Trophoblast cell (in vitro differentiated cells and primary cell): ENCODE data around the gene NSRP1.

Experiments
- DNase-seq, 2 donors: peaks; one replicate each; pipeline ENCODE4 v3.0.0-alpha.2; 2016
- H2AFZ ChIP-seq: 2 replicates; pipeline ENCODE4 v1.6.1; 2013; ENCODE audit warnings: low read length, moderate library complexity, mild to moderate bottlenecking; ENCODE audit not compliant: insufficient read depth, poor library complexity
- H2AK5ac ChIP-seq: 2 replicates; pipeline ENCODE4 v1.6.1; 2013; ENCODE audit warnings: mild to moderate bottlenecking, low read length
- H2BK120ac ChIP-seq: 2 replicates; pipeline ENCODE4 v1.6.1; 2013; ENCODE audit warnings: low read length, mild to moderate bottlenecking, moderate library complexity; ENCODE audit not compliant: insufficient read depth, poor library complexity
- H2BK12ac ChIP-seq: 2 replicates; pipeline ENCODE4 v1.6.1; 2013; ENCODE audit warnings: mild to moderate bottlenecking, low read length, moderate library complexity
- H2BK5ac ChIP-seq: 2 replicates; pipeline ENCODE4 v1.6.1; 2013; ENCODE audit warnings: low read length, low read depth, moderate library complexity, mild to moderate bottlenecking; ENCODE audit not compliant: poor library complexity
- H3K14ac ChIP-seq: 2 replicates; pipeline ENCODE4 v1.6.1; 2013; ENCODE audit warnings: mild to moderate bottlenecking, low read length
- H3K18ac ChIP-seq: 2 replicates; pipeline ENCODE4 v1.6.1; 2013; ENCODE audit warnings: mild to moderate bottlenecking, low read length
- H3K23ac ChIP-seq: 2 replicates; pipeline ENCODE4 v1.6.1; 2013; ENCODE audit warnings: low read length
- H3K27ac ChIP-seq: 2 replicates; pipeline ENCODE4 v1.5.1; 2013; ENCODE audit warnings: low read depth, mild to moderate bottlenecking, inconsistent platforms, low read length, moderate library complexity
- H3K27me3 ChIP-seq: 2 replicates; pipeline ENCODE4 v1.6.1; 2013; ENCODE audit warnings: inconsistent platforms, mild to moderate bottlenecking, low read length, moderate library complexity; ENCODE audit not compliant: insufficient read depth
- H3K36me3 ChIP-seq, 2 experiments: 1 replicate in 1 of 2; 2 replicates in 1 of 2; pipeline ENCODE4 v1.6.1; 2013; ENCODE audit warnings: low read length in 2 of 2, mild to moderate bottlenecking in 2 of 2, moderate library complexity in 1 of 2; ENCODE audit not compliant: insufficient read depth in 2 of 2, control insufficient read depth in 1 of 2
- H3K4ac ChIP-seq: 2 replicates; pipeline ENCODE4 v1.6.1; 2013; ENCODE audit warnings: low read depth, mild to moderate bottlenecking, low read length, moderate library complexity
- H3K4me1 ChIP-seq, 2 experiments: 1 replicate in 1 of 2; 2 replicates in 1 of 2; pipeline ENCODE4 v1.6.1; 2013; ENCODE audit warnings: low read length in 2 of 2, mild to moderate bottlenecking in 2 of 2, moderate library complexity in 1 of 2; ENCODE audit not compliant: insufficient read depth in 2 of 2, control insufficient read depth in 1 of 2
- H3K4me2 ChIP-seq: 2 replicates; pipeline ENCODE4 v1.6.1; 2013; ENCODE audit warnings: inconsistent platforms, mild to moderate bottlenecking, low read length, moderate library complexity
- H3K4me3 ChIP-seq: 2 replicates; pipeline ENCODE4 v1.5.1; 2013; ENCODE audit warnings: mild to moderate bottlenecking, low read depth, low read length, inconsistent platforms
- H3K79me1 ChIP-seq: one replicate; pipeline ENCODE4 v1.6.1; 2013; ENCODE audit warnings: low read length
- H3K79me2 ChIP-seq: 2 replicates; pipeline ENCODE4 v1.6.1; 2013; ENCODE audit warnings: low read length, mild to moderate bottlenecking; ENCODE audit not compliant: control insufficient read depth, insufficient read depth, poor library complexity
- H3K9ac ChIP-seq: 2 replicates; pipeline ENCODE4 v1.6.1; 2013; ENCODE audit warnings: mild to moderate bottlenecking, low read length
- H3K9me3 ChIP-seq: 2 replicates; pipeline ENCODE4 v1.6.1; 2013; ENCODE audit warnings: low read depth, mild to moderate bottlenecking, control low read depth, inconsistent platforms, low read length; ENCODE audit not compliant: insufficient read depth
- H4K12ac ChIP-seq: 2 replicates; pipeline ENCODE4 v1.6.1; 2013; ENCODE audit warnings: low read depth, mild to moderate bottlenecking, low read length, moderate library complexity
- H4K8ac ChIP-seq: 2 replicates; pipeline ENCODE4 v1.6.1; 2013; ENCODE audit warnings: low read depth, mild to moderate bottlenecking, low read length, moderate library complexity
- H4K91ac ChIP-seq: one replicate; pipeline ENCODE4 v1.6.1; 2013; ENCODE audit warnings: low read depth, mild to moderate bottlenecking, low read length, moderate library complexity
- WGBS: extraction: QIAGEN DNeasy Blood & Tissue Kit; methylation state at CpG from one replicate; pipeline ENCODE4 v1.1.7; 2013; ENCODE audit warnings: missing lambda C conversion rate; ENCODE audit not compliant: insufficient read length, insufficient coverage; ENCODE audit errors: extremely low coverage; 5-methylcytosine and 5-hydroxymethylcytosine counted together

NSRP1 gene

DNA sequence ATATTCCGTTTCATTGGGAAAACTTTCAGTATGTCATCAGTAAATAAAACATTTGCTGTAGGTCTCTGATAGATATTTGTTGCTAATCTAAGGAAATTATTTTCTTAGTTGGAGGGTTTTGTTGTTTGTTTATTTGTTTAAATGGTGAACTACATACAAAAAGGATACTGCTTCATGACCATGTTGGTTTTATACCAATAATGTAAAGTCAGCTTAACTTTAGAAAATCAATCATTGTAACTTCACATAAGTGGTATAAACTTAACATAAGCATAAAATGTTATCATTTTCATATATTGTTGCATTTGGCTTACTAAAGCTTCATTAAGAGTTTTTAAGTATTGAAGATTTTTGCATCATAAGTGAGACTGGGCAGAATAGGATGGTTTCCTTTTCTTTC, 57.9 kb downstream of the NSRP1 start:
- no peak overlapping the region for H3K23ac ChIP-seq
- H4K8ac ChIP-seq, result no peak overlapping the region
- no peaks in the 10 kb centered on the region for H3K4me1 ChIP-seq
- no peak overlapping the region for H2BK120ac ChIP-seq
- no peaks in the 10 kb centered on the region for H3K79me2 ChIP-seq
- H2AK5ac ChIP-seq, result no peak overlapping the region
- no CpG with 5 or more reads among the region's 1 CpG for WGBS
- H3K27ac ChIP-seq, result no peak overlapping the region
- no peak overlapping the region for H3K4me3 ChIP-seq
- no peak overlapping the region for H4K91ac ChIP-seq
- H2AFZ ChIP-seq, result no peak overlapping the region
- no peak overlapping the region for H3K18ac ChIP-seq
- no peak overlapping the region for H2BK12ac ChIP-seq
- no peak overlapping the region for H3K4ac ChIP-seq
- no peak overlapping the region for H3K4me2 ChIP-seq
- no peak overlapping the region for H4K12ac ChIP-seq
- no peak overlapping the region for H2BK5ac ChIP-seq
- H3K14ac ChIP-seq, result no peak overlapping the region
- no peak overlapping the region for H3K9ac ChIP-seq
- peaks cover 7% of the 10 kb centered on the region in 2 experiments for H3K36me3 ChIP-seq
- no peaks in the 10 kb centered on the region for H3K9me3 ChIP-seq
- DNase-seq, result no peak
- no peaks in the 10 kb centered on the region for H3K27me3 ChIP-seq
- no peaks in the 10 kb centered on the region for H3K79me1 ChIP-seq

DNA sequence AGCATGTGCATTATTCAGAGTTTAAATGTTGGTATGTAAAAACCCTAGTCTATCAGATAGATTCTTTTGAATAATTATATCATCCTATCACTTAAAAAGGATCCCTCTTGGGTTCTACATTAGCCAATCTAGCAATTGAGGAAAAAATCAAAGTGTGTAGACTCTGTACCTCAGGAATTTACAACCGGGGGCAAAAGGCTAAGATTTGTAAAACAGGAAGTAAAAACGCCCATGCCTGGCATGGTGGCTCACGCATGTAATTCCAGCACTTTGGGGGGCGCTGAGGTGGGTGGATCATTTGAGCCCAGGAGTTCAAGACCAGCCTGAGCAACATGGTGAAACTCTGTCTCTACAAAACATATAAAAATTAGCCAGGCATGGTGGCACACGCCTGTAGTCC, 60.2 kb downstream of the NSRP1 start:
- Histone ChIP-seq H3K14ac (no peak overlapping the region), H2AK5ac (no peak overlapping the region), H3K23ac (no peak overlapping the region), H3K9ac (no peak overlapping the region), H3K4me1 (no peaks in the 10 kb centered on the region), H4K8ac (no peak overlapping the region), H3K4me3 (no peak overlapping the region), H4K12ac (no peak overlapping the region), H4K91ac (no peak overlapping the region), H3K79me2 (no peaks in the 10 kb centered on the region), H3K36me3 (peaks cover 18 to 22% of the 10 kb centered on the region in 2 experiments), H2AFZ (no peak overlapping the region), H2BK5ac (no peak overlapping the region), H3K4ac (no peak overlapping the region), H3K9me3 (no peaks in the 10 kb centered on the region), H2BK12ac (no peak overlapping the region), H3K27me3 (no peaks in the 10 kb centered on the region), H3K27ac (no peak overlapping the region), H3K79me1 (no peaks in the 10 kb centered on the region), H3K18ac (no peak overlapping the region), H2BK120ac (no peak overlapping the region), H3K4me2 (no peak overlapping the region)
- WGBS, result no CpG with 5 or more reads among the region's 5 CpGs
- no peak for DNase-seq

GRCh38 chr17:30186761-30187160, 70.1 kb downstream of the NSRP1 start:
- H3K27ac ChIP-seq, result no peak overlapping the region
- H2BK120ac ChIP-seq, result no peak overlapping the region
- no peaks in the 10 kb centered on the region for H3K27me3 ChIP-seq
- H2BK5ac ChIP-seq, result no peak overlapping the region
- WGBS, result no CpG with 5 or more reads among the region's 1 CpG
- no peak overlapping the region for H2AFZ ChIP-seq
- no peak overlapping the region for H3K14ac ChIP-seq
- no peak for DNase-seq
- no peaks in the 10 kb centered on the region for H3K4me1 ChIP-seq
- H3K4ac ChIP-seq, result no peak overlapping the region
- H4K91ac ChIP-seq, result no peak overlapping the region
- no peak overlapping the region for H2AK5ac ChIP-seq
- no peak overlapping the region for H3K4me2 ChIP-seq
- no peak overlapping the region for H3K23ac ChIP-seq
- H4K8ac ChIP-seq, result no peak overlapping the region
- H3K79me2 ChIP-seq, result no peaks in the 10 kb centered on the region
- no peak overlapping the region for H4K12ac ChIP-seq
- H2BK12ac ChIP-seq, result no peak overlapping the region
- H3K18ac ChIP-seq, result no peak overlapping the region
- no peaks in the 10 kb centered on the region for H3K79me1 ChIP-seq
- peaks cover 10 to 18% of the 10 kb centered on the region in 2 experiments for H3K36me3 ChIP-seq
- no peak overlapping the region for H3K4me3 ChIP-seq
- H3K9me3 ChIP-seq, result no peaks in the 10 kb centered on the region
- no peak overlapping the region for H3K9ac ChIP-seq

DNA sequence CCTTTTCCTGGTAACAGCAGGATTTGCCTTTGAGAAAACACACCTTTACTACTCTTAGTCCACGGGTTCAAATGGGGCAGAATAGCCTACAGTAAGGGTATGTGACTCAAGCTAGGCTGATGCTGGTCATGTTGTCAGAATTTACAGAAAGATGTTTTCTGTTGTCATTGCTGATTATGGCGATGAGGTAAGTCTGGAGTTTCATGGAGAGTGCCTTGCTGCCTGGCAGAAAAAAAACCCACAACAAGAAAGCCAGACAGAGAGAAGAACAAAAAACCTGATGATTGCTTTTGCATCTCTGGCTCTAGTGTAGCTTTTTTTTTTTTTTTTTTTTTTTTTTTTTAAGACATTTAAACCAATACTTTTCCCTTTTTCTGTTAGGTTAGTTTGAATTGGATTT, 71.0 kb downstream of the NSRP1 start:
- H3K14ac ChIP-seq, result no peak overlapping the region
- H2AK5ac ChIP-seq, result no peak overlapping the region
- no peaks in the 10 kb centered on the region for H3K27me3 ChIP-seq
- H3K4ac ChIP-seq, result no peak overlapping the region
- H2BK120ac ChIP-seq, result no peak overlapping the region
- no peak overlapping the region for H2AFZ ChIP-seq
- H4K12ac ChIP-seq, result no peak overlapping the region
- peak; percentile 88 to 95 for DNase-seq
- no peaks in the 10 kb centered on the region for H3K9me3 ChIP-seq
- no peak overlapping the region for H4K8ac ChIP-seq
- no peaks in the 10 kb centered on the region for H3K79me1 ChIP-seq
- no peak overlapping the region for H2BK5ac ChIP-seq
- no peak overlapping the region for H3K4me3 ChIP-seq
- WGBS, result no CpG with 5 or more reads among the region's 2 CpGs
- H3K18ac ChIP-seq, result no peak overlapping the region
- no peak overlapping the region for H3K27ac ChIP-seq
- no peak overlapping the region for H3K4me2 ChIP-seq
- H3K23ac ChIP-seq, result peak overlapping the region; percentile 80
- peaks cover 4 to 14% of the 10 kb centered on the region in 2 experiments for H3K36me3 ChIP-seq
- no peaks in the 10 kb centered on the region for H3K4me1 ChIP-seq
- peak overlapping the region; percentile 53 for H3K9ac ChIP-seq
- H4K91ac ChIP-seq, result no peak overlapping the region
- H3K79me2 ChIP-seq, result no peaks in the 10 kb centered on the region
- H2BK12ac ChIP-seq, result no peak overlapping the region
